Spleen (tissue), 11 donors: ENCODE results near the gene PLAAT3. TPM values are rescaled to one million over a fixed set of nuclear protein-coding genes. Genes with fewer than 3 reads are reported as not detected.
A peak's percentile ranks its signal among the peaks of the same experiment; 100 is the strongest.

Experiments
- DNase-seq: peaks from one replicate; pipeline ENCODE4 v3.0.0-alpha.2; 2020
- H3K27ac ChIP-seq, 8 donors: fragments of 200-600 bp; sonication (generic) in 7 of 8; 1 replicate in 4 of 8; 2 replicates in 4 of 8; pipeline versions ENCODE4 v1.5.0 to v1.8.0; 2016 to 2021; ENCODE audit warnings: inconsistent platforms in 4 of 8, mild to moderate bottlenecking in 4 of 8, moderate library complexity in 1 of 8
- H3K27me3 ChIP-seq, 7 donors: fragments of 200-600 bp; sonication (generic) in 6 of 7; replicated peaks in 1 of 7; 1 replicate in 4 of 7; 2 replicates in 3 of 7; pipeline versions ENCODE4 v1.5.0 to v1.8.0; 2016 to 2021; ENCODE audit warnings: inconsistent platforms in 3 of 7, mild to moderate bottlenecking in 1 of 7
- H3K36me3 ChIP-seq, 6 donors: fragments of 200-600 bp; sonication (generic) in 5 of 6; 1 replicate in 4 of 6; 2 replicates in 2 of 6; pipeline versions ENCODE4 v1.5.0 to v1.8.0; 2016 to 2021; ENCODE audit warnings: inconsistent platforms in 2 of 6
- H3K4me1 ChIP-seq, 6 donors: fragments of 200-600 bp; sonication (generic) in 5 of 6; 1 replicate in 3 of 6; 2 replicates in 3 of 6; pipeline versions ENCODE4 v1.5.0 to v1.8.0; 2016 to 2021; ENCODE audit warnings: inconsistent platforms in 3 of 6
- H3K4me3 ChIP-seq, 8 donors: fragments of 200-600 bp; sonication (generic) in 7 of 8; 1 replicate in 4 of 8; 2 replicates in 4 of 8; pipeline versions ENCODE4 v1.5.0 to v1.8.0; 2016 to 2021; ENCODE audit warnings: inconsistent platforms in 4 of 8, mild to moderate bottlenecking in 4 of 8, moderate library complexity in 2 of 8
- H3K9me3 ChIP-seq, 8 donors: fragments of 200-600 bp; sonication (generic) in 7 of 8; 1 replicate in 4 of 8; 2 replicates in 4 of 8; pipeline versions ENCODE4 v1.5.0 to v1.8.0; 2016 to 2021; ENCODE audit warnings: inconsistent platforms in 4 of 8
- POLR2A ChIP-seq, 3 donors: fragments of 450-650 bp; IDR thresholded peaks; one replicate each; pipeline ENCODE4 v1.5.1; 2017; ENCODE audit warnings: antibody characterized with exemption in 3 of 3, mild to moderate bottlenecking in 1 of 3
- POLR2AphosphoS5 ChIP-seq, 3 donors: sonication (generic); formaldehyde crosslinking; IDR thresholded peaks; one replicate each; pipeline ENCODE4 v1.5.1; 2017; ENCODE audit warnings: antibody characterized with exemption in 3 of 3
- WGBS, 5 donors: extraction: QIAGEN DNeasy Blood & Tissue Kit in 3 of 5; methylation state at CpG; one replicate each; pipeline versions ENCODE4 v1.1.5 to v1.1.7; 2013 to 2018; 5-methylcytosine and 5-hydroxymethylcytosine counted together
- intact Hi-C: fragments of 100-400 bp; cut with DNase I; formaldehyde crosslinking; loops from one replicate; pipeline ENCODE4 v1.15.0; 2023; ENCODE audit warnings: low total_unique reads
- polyA plus RNA-seq, 3 donors: library from polyadenylated mRNA; stranded (reverse); fragments of 200-250 nt; gene quantifications; one replicate each; pipeline ENCODE4 v1.2.1, GENCODE V29; 2013
- total RNA-seq, 7 donors: library from RNA; depleted of rRNA in 3 of 7; stranded (reverse); fragments of >200 nt in 3 of 7; fragmentation: NEBNext Ultra II Directional in 4 of 7; extraction: Animal tissue kit (Norgen Biotek cat#: 25700) in 4 of 7; gene quantifications; one replicate each; pipeline versions ENCODE4 v1.1.0 to v1.2.1, GENCODE V29; 2016 to 2021
- TF ChIP-seq, protein P1 (sequence below), 11 experiments: fragments of 200-600 bp in 7 of 11; fragments of 450-650 bp in 4 of 11; sonication (generic) in 4 of 11; IDR thresholded peaks in 8 of 11; conservative IDR thresholded peaks in 3 of 11; 1 replicate in 7 of 11; 2 replicates in 4 of 11; pipeline versions ENCODE4 v1.4.0 to v1.8.0; 2016 to 2021; ENCODE audit warnings: antibody characterized with exemption in 11 of 11, inconsistent platforms in 4 of 11, mild to moderate bottlenecking in 1 of 11
- donor health status: healthy with polysubstance abuse.
- donor health status: DM: no; HTN: no; CAD: no; lungs with moderate emphysema.
- donor health status: DM: no; HTN: no; CAD: no.
- donor health status: Bipolar disorder and iron deficiency.
- donor health status: healthy.
- donor health status: DM: no; HTN: no; CAD: no.
- donor health status: DM: yes; HTN: yes; CAD: no.

Gene PLAAT3
- total and polyA plus RNA-seq, 10 donors, result 14.5 to 35.1 (median 24.7) TPM

DNA sequence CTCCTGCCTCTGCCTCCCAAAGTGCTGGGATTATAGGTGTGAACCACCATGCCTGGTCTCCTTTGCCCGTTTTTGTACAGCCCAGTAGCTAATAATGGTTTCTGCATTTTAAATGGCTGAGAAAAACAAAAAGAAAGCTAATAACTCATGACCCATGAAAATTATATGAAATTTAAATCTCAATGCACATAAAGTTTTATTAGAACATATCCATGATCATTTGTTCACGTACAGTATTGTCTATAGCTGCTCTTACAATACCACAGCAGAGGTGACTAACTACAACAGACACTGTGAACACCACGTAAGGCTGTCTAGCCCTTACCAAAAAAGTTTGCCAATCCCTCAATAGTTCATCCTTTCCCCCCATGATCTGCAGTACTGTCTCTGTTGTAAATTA lies 44.7 kb downstream of the PLAAT3 start:
- Histone ChIP-seq H3K36me3 (no peaks in the 10 kb centered on the region), H3K27me3 (no peaks in the 10 kb centered on the region), H3K27ac (no peak overlapping the region), H3K9me3 (no peaks in the 10 kb centered on the region), H3K4me3 (no peak overlapping the region), H3K4me1 (peaks cover 5 to 55% (median 29%) of the 10 kb centered on the region in 6 donors)
- 84 to 94% (median 93%) methylated on average over 3 of the region's 3 CpGs for WGBS, 5 donors
- TF ChIP-seq, protein P1, sequence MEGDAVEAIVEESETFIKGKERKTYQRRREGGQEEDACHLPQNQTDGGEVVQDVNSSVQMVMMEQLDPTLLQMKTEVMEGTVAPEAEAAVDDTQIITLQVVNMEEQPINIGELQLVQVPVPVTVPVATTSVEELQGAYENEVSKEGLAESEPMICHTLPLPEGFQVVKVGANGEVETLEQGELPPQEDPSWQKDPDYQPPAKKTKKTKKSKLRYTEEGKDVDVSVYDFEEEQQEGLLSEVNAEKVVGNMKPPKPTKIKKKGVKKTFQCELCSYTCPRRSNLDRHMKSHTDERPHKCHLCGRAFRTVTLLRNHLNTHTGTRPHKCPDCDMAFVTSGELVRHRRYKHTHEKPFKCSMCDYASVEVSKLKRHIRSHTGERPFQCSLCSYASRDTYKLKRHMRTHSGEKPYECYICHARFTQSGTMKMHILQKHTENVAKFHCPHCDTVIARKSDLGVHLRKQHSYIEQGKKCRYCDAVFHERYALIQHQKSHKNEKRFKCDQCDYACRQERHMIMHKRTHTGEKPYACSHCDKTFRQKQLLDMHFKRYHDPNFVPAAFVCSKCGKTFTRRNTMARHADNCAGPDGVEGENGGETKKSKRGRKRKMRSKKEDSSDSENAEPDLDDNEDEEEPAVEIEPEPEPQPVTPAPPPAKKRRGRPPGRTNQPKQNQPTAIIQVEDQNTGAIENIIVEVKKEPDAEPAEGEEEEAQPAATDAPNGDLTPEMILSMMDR (IDR thresholded peaks at IDR 0.05 in 8 of 11, conservative IDR thresholded peaks at IDR 0.05 in 3 of 11), result no peak
- TF ChIP-seq POLR2A (IDR thresholded peaks at IDR 0.05), result no peak
- no peak for TF ChIP-seq POLR2AphosphoS5 (IDR thresholded peaks at IDR 0.05)
- intact Hi-C loops, result no loop called here
- no peak for DNase-seq

- DNase-seq, result no peak
- 32 to 41% (median 35%) methylated on average over 5 of the region's 5 CpGs for WGBS, 5 donors
- Histone ChIP-seq H3K36me3 (no peaks in the 10 kb centered on the region), H3K27me3 (no peaks in the 10 kb centered on the region), H3K9me3 (no peaks in the 10 kb centered on the region), H3K27ac (peak overlapping the region in 5 of 8 donors; percentile 3 to 50 (median 39)), H3K4me1 (peaks cover 0 to 50% (median 21%) of the 10 kb centered on the region in 6 donors), H3K4me3 (peak overlapping the region in 2 of 8 donors; percentile 8 to 31)
- intact Hi-C loops, result no loop called here
- TF ChIP-seq, protein P1 (IDR thresholded peaks at IDR 0.05 in 8 of 11, conservative IDR thresholded peaks at IDR 0.05 in 3 of 11), result no peak
- TF ChIP-seq POLR2AphosphoS5 (IDR thresholded peaks at IDR 0.05) (no peak), POLR2A (IDR thresholded peaks at IDR 0.05) (no peak)
Observed at GRCh38 chr11:63567044-63567840, 47.0 kb downstream of the PLAAT3 start.

GRCh38 chr11:63564784-63565350 lies 49.4 kb downstream of the PLAAT3 start:
- H3K27ac ChIP-seq, result no peak overlapping the region
- H3K36me3 ChIP-seq, result no peaks in the 10 kb centered on the region
- WGBS, 5 donors, result 66 to 74% (median 71%) methylated on average over 4 of the region's 4 CpGs
- intact Hi-C loops, result no loop called here
- no peak for DNase-seq
- no peaks in the 10 kb centered on the region for H3K9me3 ChIP-seq
- H3K4me1 ChIP-seq, result peaks cover 0 to 49% (median 17%) of the 10 kb centered on the region in 6 donors
- no peak for TF ChIP-seq POLR2AphosphoS5 (IDR thresholded peaks at IDR 0.05)
- TF ChIP-seq, protein P1 (IDR thresholded peaks at IDR 0.05 in 8 of 11, conservative IDR thresholded peaks at IDR 0.05 in 3 of 11), result no peak
- TF ChIP-seq POLR2A (IDR thresholded peaks at IDR 0.05), result no peak
- H3K4me3 ChIP-seq, result no peak overlapping the region
- H3K27me3 ChIP-seq, result no peaks in the 10 kb centered on the region
